Measurements from ENCODE around the gene SMIM28. TPM values are rescaled to one million over a fixed set of nuclear protein-coding genes. Genes with fewer than 3 reads are reported as not detected.

SMIM28 gene
- polyA plus RNA-seq, 1 experiment, result not detected

GRCh38 chr6:138341176-138341575, 36.5 kb upstream of the SMIM28 start:
- ChIA-PET POLR2A (no interaction called here), CTCF (no interaction called here)
- Histone ChIP-seq H3K27me3 (ENCODE audit: control insufficient read depth, insufficient read depth, low read length) (no peaks in the 10 kb centered on the region), H3K27ac (ENCODE audit: low read depth, low read length) (no peak overlapping the region), H3K9me3 (ENCODE audit: control insufficient read depth, insufficient read depth, low read length) (no peaks in the 10 kb centered on the region; the same call in 1 of the 2 replicates), H3K4me3 (ENCODE audit: low read depth, low read length) (no peak overlapping the region)
- no peak for TF ChIP-seq CTCF (IDR thresholded peaks at IDR 0.05; ENCODE audit: low read depth, low read length)
- DNase-seq (ENCODE audit: low read depth, low spot score), result no peak

- CTCF ChIA-PET, result no interaction called here
- POLR2A ChIA-PET, result no interaction called here
- Histone ChIP-seq H3K27ac (ENCODE audit: low read depth, low read length) (no peak overlapping the region), H3K9me3 (ENCODE audit: control insufficient read depth, insufficient read depth, low read length) (no peaks in the 10 kb centered on the region), H3K27me3 (ENCODE audit: control insufficient read depth, insufficient read depth, low read length) (no peaks in the 10 kb centered on the region), H3K4me3 (ENCODE audit: low read depth, low read length) (no peak overlapping the region)
- DNase-seq (ENCODE audit: low read depth, low spot score), result no peak
- TF ChIP-seq CTCF (IDR thresholded peaks at IDR 0.05; ENCODE audit: low read depth, low read length), result no peak
These were observed 34.6 kb upstream of the SMIM28 start for GRCh38 chr6:138343112-138343511.

GRCh38 chr6:138345565-138346285, 32.0 kb upstream of the SMIM28 start:
- no peaks in the 10 kb centered on the region for H3K9me3 ChIP-seq (ENCODE audit: control insufficient read depth, insufficient read depth, low read length)
- no peak overlapping the region for H3K4me3 ChIP-seq (ENCODE audit: low read depth, low read length)
- ChIA-PET CTCF (no interaction called here), POLR2A (no interaction called here)
- H3K27me3 ChIP-seq (ENCODE audit: control insufficient read depth, insufficient read depth, low read length), result no peaks in the 10 kb centered on the region
- H3K27ac ChIP-seq (ENCODE audit: low read depth, low read length), result no peak overlapping the region
- no peak for TF ChIP-seq CTCF (IDR thresholded peaks at IDR 0.05; ENCODE audit: low read depth, low read length)
- no peak for DNase-seq (ENCODE audit: low read depth, low spot score)

- ChIA-PET POLR2A (interaction anchor here (0.6 kb wide), 1 partner anchor 1548 kb away, joined by 4 read pairs; no protein-coding TSS in a partner anchor), CTCF (no interaction called here)
- no peaks in the 10 kb centered on the region for H3K27me3 ChIP-seq (ENCODE audit: control insufficient read depth, insufficient read depth, low read length)
- DNase-seq (ENCODE audit: low read depth, low spot score), result no peak
- H3K27ac ChIP-seq (ENCODE audit: low read depth, low read length), result no peak overlapping the region
- no peaks in the 10 kb centered on the region for H3K9me3 ChIP-seq (ENCODE audit: control insufficient read depth, insufficient read depth, low read length)
- no peak overlapping the region for H3K4me3 ChIP-seq (ENCODE audit: low read depth, low read length)
- TF ChIP-seq CTCF (IDR thresholded peaks at IDR 0.05; ENCODE audit: low read depth, low read length), result no peak
These were observed 31.2 kb upstream of the SMIM28 start for GRCh38 chr6:138346302-138347195.

- DNase-seq (ENCODE audit: low read depth, low spot score), result no peak
- H3K9me3 ChIP-seq (ENCODE audit: control insufficient read depth, insufficient read depth, low read length), result no peaks in the 10 kb centered on the region
- H3K27me3 ChIP-seq (ENCODE audit: control insufficient read depth, insufficient read depth, low read length), result no peaks in the 10 kb centered on the region
- H3K27ac ChIP-seq (ENCODE audit: low read depth, low read length), result no peak overlapping the region
- POLR2A ChIA-PET, result no interaction called here
- TF ChIP-seq CTCF (IDR thresholded peaks at IDR 0.05; ENCODE audit: low read depth, low read length), result no peak
- no peak overlapping the region for H3K4me3 ChIP-seq (ENCODE audit: low read depth, low read length)
- CTCF ChIA-PET, result no interaction called here
These were observed 29.8 kb upstream of the SMIM28 start for GRCh38 chr6:138347864-138348263.

Data from AG04450 (cell line).